DMS53 treated with DMSO at 0.1 percent for 48 hours (cell line): ENCODE measurements around the gene STK10.

ENCODE experiments used
- DNase-seq: peaks from one replicate; lab custom pipeline; 2025; ENCODE audit not compliant: unreplicated experiment; lab: John Stamatoyannopoulos, UW

Gene STK10

DNA sequence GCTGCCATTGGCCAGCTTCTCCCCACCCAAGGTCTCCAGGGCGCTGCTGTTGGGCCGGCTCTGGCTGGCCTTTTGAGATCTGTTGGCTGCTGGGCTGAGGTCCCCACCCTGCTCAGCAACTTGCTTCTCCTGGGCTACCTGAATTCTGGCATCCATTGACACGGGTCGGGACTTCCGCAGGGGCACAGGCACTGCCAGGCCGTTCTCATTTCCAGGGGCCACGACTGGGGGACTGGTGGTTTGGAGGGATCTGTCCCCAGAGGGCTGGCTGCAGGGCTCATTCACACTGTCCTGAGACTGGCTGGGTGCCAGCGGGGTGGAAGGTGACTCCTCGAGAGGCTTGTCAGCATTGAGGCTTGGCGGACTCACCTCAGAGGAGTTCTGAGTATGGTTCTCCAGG lies 94.5 kb downstream of the STK10 start:
- no peak for DNase-seq

DNA sequence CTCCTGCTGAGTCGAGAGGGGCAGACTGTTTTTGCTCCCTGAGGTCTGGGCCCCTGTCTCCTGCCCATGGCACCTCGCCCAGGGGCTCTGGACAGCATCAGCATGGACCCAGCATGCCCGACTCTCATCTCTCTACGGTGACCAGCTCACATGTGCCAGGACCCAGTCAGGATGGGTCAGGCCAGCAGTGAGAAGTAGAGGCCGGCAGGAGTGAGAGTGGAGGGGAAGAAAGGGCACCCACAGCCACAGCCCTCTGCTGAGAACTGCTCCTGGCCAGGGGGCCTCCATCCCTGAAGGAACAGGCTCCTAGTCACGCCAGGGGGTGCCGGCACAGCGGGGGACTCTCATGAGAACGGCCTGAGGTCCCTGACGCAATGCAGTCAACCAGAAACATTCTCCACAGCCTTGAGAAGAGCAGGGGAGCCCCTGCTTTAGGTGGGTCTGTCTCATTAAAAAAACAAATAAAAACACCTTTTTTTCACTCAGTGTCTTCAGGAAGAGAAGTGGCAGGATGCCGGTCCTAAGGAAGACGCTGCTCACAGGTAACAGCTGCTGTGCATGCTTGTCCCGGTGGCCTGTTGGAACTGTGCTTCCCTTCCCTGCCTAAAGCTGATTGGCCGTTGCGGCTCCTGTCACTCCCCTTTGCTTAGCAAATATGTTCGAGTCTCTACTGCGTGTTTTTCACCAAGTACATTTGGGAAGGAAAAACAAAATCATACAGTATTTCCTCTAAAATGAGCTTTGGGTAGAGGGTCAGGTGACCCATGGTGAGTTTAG lies 95.9 kb downstream of the STK10 start:
- no peak for DNase-seq

DNA sequence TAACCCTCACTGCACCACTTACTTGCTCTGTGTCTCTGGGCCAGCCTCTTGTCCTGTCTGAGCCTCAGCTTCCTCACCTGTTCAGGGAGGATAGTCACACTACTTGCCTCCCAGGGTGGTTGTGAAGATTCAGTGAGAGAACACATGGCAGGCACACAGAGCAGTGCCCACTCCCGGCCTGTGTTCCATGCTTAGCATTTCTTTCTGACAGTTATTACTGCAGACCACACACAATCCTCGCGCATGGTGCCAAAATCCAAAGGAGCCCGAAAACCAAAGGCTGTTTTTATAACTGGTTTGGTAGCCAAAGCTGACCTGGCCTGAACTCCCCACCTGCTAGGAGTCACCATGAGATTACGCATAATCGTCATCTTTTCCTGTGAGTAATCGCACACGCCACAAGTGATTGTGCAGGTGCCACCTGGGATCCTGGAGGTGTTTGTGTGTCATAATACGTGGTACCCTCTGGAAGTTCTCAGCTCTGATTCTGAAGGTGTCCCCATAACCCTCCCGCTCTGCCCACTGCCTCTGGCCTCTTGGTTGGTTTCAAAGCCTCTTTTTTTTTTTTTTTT lies 97.0 kb downstream of the STK10 start:
- DNase-seq = no peak

DNA sequence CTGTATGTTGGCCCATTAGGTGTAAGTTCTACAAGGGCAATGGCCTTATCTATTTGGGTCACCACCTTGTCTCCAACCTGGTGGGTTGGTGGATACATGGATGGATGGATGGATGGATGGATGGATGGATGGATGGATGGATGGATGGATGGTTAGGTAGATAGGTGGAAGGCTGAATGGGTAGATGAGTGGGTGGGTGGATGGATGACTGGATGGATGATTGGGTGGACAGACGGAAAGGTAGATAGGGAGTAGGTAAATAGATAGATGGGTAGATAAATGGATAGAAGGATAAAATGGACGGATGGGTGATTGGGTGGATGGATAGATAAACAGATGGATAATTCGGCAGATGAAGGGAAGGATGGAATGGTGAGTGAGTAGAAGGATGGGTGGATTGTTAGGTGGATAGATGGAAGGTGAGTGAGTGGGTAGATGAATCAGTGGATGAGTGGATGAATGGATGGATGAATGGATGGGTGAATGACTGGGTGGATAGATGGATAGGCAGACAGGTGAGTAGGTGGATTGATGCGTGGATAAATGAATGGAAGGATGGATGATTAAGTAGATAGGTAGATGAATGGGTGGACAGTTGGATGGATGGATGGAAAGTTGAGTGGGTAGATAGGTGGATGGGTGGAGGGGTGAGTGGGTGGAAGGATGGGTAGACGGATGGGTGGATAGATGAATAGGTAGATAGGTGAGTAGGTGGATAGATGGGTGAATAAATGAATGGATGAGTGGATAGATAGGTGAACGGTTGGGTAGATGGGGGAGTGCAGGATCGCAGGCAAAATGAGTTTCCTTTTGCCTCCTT lies 98.5 kb downstream of the STK10 start:
- DNase-seq = no peak

DNA sequence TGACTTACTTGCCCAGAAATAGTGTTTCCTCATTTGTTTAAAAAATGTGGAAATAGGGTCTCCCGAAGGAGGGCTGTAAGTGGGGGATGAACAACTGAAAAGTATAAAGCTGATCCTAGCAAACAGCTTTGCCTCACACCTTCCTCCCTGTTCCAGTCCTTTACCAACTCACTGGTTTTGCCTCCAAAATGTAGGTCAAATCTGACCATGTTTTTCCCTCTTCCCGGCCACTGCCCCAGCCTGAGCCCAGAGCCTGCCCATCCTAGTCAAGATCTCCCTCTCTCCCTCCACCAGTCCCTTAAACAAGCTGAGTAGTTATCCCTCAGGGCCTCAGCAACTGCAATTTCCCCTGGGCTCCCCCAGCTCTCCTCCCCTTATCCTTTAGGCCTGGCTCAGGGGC lies 99.2 kb downstream of the STK10 start:
- DNase-seq = no peak

DNA sequence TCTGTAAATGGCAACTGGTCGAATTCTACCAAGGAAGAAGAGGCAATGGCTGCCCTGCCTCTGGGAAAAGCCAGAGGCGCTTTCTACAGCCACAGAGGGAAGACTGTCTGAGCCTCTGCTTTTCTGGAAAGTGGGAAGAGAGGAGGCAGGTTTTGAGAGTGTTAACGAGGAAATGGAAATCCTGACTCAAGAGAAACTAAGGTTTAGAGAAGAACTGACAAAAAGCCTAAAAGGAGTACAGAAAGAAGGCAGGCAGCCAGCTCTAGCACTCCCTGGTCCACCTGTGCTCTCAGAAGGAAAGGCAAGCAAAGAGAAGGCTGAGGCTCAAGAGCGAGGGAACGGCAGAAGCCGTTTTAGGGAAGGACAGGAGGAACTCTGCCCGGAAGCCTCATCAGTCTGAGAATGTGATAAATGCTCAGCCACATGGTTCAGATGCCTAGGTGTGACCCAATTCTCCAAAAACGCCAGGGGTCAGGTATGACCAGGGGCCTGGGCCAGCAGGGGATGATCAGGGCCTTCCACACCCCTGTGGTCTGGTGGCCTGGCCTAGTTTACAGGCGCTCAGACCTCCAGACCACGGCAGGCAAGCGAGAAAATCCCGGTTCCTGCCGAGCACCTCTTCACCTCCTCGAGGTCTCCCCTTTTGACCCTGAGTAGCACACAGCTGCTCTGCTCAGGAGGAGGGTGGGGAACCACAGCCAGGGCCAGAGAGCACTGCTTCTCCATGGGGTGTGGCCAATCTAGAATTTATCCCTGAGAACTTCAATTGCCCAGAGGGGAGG lies 101.6 kb downstream of the STK10 start:
- DNase-seq = no peak

DNA sequence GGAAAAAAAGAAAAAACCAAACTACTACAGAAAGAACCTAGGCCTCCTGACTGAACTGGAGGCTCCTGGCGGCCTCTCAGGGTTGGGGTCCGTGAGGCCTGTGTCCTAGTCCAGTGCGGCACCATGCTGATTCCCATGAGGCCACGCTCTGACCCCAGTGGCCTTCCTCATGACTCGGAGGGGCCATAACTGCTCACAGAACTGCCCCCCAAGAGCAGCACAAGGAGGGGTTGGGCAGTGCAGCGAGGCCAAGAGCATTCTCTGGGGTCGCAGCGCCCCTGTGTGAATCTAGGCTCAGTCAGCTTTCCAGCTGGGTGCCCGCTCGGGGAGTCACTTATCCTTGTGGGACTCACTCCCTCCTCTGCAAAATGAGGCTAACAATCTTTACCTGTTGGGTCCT lies 102.3 kb downstream of the STK10 start:
- no peak for DNase-seq

DNA sequence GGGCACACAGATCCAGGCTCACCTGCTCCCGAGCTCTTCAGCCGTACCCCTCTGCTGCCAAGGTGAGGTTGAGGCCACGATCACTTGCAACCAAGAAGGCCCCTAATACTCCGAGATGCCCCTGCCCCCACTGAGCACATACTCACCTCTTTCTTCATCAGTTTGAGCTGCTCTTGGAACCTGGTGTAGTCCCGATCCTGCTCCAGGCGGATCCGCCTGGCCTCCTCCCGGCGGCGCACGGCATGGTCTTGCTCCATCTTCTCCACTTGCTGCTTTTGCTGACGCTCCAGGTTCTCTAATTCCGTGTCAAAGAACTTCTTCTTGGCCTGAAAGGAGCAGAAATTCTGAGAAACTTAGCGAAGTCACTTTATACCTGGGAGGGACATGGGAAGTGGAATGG lies 105.8 kb downstream of the STK10 start:
- no peak for DNase-seq

DNA sequence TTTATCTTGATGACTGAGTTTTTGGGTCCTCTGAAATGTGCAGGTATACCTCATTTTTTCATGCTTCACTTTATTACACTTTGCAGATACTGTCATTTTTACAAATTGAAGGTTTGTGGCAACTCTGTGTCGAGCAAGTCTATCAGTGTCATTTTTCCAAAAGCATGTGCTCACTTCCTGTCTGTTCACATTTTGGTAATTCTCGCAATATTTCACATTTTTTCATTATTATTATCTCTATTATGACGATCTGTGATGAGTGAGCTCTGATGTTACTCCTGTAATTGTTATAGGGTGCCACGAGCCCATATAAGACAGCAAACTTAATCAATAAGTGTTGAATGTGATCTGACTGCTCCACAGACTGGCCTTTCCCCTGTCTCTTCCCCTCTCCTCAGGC lies 108.1 kb downstream of the STK10 start:
- no peak for DNase-seq

DNA sequence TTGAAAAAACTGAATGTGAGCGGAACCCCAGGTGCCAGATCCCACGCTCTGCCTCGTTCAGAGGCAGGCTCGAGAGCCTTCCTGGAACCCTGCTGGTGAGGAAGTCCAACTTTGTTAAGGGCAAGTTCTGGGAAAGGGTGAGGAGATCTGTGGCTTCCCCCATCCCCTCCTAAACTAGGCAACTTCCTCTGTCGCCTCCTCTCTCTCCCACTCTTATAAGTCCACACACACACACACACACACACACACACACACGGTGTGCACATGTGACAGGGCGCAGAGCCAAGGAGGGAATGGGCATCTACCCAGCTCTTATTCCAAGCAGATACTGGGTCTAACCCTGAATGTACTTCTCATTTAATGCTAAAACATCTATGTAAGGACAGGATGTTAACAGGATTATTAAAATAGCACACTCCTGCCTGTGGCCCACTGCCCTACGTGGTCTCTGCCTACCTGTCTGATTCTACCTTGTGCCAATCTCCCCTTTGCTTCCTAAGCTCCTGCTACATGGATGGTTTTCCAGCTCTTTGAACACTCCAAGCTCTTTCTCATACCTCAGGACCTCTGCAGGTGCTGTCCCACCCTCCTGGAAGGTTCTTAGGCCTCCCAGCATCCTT lies 109.2 kb downstream of the STK10 start:
- no peak for DNase-seq

DNA sequence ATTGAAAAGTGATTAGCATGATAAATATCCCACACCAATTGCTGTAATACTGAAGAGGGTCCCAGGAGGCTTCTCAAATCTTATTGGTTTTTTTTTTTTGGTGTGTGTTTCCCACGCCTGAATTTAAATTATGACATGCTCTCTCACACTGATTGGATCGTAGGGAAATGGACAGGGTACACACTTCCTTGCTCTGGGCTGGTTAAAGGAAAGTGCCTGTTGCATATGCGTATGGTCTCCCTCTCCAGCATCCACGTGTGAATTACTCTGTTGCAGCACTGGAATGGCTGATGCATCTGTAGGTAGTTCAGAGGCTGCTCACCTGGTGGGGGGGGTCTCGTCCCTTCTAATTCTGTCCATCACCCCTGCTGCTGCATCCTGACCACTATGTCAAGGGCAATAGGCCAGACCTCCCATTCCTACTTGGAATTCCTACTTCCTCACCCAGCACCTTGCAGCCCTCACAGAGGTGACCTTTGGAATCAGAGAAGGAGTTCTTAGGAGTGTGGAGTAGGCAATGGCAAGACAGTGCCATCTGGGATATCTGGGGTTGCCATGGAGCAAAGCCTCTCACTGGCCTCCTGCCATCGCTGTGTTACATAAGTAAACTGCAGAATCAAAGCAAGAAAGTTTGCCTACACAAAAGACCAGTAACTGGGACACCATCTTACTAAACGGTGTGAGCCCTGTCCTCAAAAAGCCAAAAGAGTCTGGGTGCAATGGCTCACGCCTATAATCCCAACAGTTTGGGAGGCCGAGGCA lies 110.2 kb downstream of the STK10 start:
- no peak for DNase-seq

DNA sequence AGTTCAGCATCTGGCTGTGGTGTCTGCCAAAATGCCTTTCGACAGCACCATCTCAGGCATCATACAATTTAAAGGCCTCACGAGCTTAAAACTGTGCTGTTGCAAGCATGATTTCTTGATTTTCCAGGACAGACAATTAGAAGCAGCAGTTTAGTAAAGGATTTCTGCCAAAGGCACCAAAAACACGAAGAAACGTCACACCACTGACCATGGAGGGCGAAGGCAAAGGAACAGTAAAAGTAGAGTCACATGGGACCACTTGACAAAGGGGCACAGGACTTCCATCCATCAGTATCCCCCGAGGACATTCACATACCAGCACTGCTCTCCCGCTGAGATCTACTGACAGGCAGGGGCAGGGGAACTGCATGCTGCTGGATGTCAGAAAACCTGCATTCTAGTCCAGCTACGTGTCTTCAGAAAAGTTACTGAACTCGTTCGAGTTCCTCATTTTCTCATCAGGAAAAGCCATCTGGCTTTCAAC lies 111.2 kb downstream of the STK10 start:
- no peak for DNase-seq

DNA sequence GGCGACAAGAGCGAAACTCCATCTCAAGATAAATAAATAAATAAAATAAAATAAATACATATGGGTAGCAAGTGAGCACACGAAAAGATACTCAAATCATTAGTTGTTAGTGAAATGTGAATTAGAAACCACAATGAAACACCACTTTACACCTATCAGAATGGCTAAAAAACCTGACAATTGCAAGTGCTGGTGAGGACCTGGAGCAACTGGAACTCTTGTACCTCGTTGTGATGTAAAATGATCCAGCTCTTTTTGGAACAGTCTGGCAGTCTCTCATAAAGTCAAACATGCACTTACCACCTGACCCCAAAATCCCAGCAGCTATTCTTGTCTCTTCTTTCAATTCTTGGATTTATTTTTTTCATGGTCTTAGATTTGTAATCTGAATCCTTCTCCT lies 112.4 kb downstream of the STK10 start:
- DNase-seq = no peak

DNA sequence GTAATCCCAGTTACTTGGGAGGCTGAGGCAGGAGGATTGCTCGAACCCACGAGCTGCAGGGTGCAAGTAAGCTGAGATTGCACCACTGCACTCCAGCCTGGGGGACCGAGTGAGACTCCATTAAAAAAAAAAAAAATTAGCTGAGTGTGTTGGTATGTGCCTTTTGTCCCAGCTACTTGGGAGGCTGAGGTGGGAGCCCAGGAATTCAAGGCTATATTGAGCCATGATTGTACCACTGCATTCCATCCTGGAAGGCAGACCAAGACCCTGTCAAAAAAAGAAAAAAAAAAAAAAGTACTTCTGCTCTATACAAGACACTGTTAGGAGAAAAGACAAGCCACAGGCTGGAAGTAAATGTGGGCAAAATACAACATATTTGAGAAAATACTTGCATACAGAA lies 113.1 kb downstream of the STK10 start:
- DNase-seq = no peak

DNA sequence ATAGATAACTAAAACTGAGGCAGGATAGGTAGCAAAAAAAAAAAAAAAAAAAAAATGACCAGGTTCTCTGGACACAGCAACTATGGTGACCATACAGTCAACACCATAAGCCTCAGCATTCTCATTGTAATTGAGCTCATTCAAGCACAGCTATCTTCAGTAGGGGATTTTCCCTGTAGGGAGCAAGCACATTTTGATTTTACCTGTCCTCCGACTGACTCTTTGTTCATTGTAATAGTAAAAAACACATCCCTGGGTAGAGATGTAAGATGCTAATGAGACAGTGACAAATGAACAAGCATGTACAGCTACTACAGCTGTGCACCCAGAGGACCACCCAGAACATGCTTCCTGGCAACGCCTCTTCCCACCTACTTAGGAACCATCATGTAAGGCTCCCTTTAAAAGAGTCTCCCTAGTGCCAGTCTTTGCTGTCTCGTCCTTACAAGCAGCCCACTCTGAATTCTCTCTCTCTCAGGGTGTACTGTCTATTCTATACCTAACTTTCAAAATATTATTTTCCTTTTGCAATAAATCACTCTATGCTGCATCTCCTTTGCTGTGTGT lies 116.6 kb downstream of the STK10 start:
- DNase-seq = no peak

DNA sequence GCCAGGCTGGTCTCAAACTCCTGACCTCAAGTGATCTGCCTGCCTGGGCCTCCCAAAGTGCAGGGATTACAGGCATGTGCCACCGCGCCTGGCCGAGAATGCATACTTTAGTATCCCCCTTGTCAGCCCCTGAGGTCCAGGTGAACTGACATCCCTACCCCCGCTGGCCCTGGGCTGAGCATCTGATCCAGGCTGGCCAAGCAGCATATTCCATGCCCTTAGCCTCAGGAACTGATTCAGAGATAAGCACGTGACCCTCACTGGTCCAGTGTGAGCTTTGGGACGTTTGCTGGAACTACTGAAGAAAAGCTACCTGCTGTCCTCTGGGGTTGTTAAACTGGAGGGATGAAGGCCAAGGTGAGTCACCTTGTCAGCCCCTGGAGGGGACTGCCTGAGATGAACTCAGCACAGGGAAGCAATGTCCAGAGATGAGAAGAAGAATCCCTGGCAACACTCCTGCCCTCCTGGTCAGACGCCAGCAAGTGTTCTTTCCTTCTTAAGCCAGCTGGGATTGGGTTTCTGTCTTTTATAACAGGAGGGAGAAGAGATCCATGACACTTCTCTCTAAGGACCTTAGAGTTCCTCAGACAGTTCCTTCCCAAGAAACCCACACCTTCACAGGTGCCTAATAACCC lies 122.5 kb downstream of the STK10 start:
- DNase-seq = no peak

DNA sequence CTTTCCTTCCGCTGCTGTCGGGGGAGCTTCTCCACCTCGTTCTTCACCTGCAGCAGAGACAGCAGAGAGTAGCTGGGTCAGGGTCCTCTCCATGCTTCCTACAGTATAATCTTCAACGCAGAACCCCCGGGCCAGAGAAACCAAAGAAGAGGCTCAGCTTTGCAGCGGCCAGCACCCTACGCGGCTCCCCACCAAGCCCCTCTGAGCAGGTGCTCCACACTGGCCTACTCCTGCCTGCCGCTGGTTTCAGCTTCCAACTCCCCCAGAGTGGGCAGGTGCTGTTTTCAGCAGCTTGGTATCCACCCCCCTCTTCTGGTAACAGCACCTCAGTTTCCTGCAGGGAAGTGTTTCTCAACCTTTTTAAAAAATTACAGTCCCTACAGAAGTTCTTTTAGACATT lies 123.3 kb downstream of the STK10 start:
- no peak for DNase-seq

DNA sequence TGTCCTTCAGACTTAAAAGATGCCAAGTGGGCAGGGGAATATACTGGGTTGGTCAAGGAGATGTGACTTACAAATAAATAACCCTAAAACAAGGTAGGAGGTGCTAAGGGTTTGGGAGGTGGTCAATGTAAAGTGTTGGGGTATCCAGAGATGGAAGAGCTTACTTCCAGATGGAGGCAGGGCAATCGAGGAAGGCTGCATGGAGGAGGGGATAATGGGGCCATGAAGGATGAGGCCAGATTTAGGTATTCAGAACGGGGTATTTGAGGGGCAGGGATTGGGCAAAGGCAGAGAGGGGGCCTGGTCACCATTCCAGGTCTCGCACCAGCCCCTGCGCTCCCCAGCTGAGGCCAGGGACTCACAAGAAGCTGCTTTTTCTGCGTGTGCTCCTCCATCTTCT lies 123.7 kb downstream of the STK10 start:
- no peak for DNase-seq
